ENCODE measurements around the gene ZBTB8OS.

- TF ChIP-seq, protein P1, sequence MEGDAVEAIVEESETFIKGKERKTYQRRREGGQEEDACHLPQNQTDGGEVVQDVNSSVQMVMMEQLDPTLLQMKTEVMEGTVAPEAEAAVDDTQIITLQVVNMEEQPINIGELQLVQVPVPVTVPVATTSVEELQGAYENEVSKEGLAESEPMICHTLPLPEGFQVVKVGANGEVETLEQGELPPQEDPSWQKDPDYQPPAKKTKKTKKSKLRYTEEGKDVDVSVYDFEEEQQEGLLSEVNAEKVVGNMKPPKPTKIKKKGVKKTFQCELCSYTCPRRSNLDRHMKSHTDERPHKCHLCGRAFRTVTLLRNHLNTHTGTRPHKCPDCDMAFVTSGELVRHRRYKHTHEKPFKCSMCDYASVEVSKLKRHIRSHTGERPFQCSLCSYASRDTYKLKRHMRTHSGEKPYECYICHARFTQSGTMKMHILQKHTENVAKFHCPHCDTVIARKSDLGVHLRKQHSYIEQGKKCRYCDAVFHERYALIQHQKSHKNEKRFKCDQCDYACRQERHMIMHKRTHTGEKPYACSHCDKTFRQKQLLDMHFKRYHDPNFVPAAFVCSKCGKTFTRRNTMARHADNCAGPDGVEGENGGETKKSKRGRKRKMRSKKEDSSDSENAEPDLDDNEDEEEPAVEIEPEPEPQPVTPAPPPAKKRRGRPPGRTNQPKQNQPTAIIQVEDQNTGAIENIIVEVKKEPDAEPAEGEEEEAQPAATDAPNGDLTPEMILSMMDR (IDR thresholded peaks at IDR 0.05) = no peak
- TF ChIP-seq POLR2A (IDR thresholded peaks at IDR 0.05) = no peak
Observed at GRCh38 chr1:32647308-32648134, 2.8 kb downstream of the ZBTB8OS start.

All from right lobe of liver (tissue), 4 donors.